Gastrocnemius medialis (tissue), 4 donors: ENCODE measurements around the gene PCBP1.

Experiments
- POLR2A ChIP-seq, 2 donors: fragments of 450-650 bp; IDR thresholded peaks; one replicate each; pipeline ENCODE4 v1.6.1; 2017; ENCODE audit warnings: antibody characterized with exemption in 2 of 2, mild to moderate bottlenecking in 2 of 2, moderate library complexity in 2 of 2
- TF ChIP-seq, protein P1 (sequence below), 5 experiments: fragments of 450-650 bp in 3 of 5; fragments of 200-600 bp in 2 of 5; sonication (generic) in 2 of 5; IDR thresholded peaks in 4 of 5; conservative IDR thresholded peaks in 1 of 5; 1 replicate in 4 of 5; 2 replicates in 1 of 5; pipeline ENCODE4 v1.5.1; 2016 to 2019; ENCODE audit warnings: antibody characterized with exemption in 5 of 5, mild to moderate bottlenecking in 3 of 5, moderate library complexity in 3 of 5

DNA sequence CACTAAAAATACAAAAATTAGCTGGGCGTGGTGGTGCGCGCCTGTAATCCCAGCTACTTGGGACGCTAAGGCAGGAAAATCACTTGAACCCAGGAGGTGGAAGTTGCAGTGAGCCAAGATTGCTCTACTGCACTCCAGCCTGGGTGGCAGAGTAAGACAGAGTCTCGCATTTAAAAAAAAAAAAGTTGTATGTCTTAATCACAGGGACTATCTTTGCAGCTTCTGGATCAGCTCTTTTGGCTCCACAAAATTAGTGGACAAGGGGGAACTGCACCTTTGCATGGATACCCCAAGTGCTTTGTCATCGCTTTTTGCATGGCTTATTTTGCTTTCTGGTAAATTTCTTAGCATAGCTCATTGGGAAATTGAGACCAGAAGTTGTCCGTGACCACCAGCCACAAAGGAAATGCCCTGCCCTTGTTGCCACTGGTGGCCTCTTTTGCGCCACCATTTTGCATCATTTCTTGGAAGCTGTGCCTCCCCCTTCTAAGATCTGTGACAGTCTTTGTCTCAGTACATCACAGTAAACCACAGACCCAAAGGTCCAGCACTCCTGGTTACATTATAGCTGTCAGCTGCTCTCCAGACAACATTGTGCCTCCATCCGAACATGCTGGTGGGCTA is 43.9 kb upstream of the PCBP1 start:
- TF ChIP-seq POLR2A (IDR thresholded peaks at IDR 0.05), result no peak
- TF ChIP-seq, protein P1, sequence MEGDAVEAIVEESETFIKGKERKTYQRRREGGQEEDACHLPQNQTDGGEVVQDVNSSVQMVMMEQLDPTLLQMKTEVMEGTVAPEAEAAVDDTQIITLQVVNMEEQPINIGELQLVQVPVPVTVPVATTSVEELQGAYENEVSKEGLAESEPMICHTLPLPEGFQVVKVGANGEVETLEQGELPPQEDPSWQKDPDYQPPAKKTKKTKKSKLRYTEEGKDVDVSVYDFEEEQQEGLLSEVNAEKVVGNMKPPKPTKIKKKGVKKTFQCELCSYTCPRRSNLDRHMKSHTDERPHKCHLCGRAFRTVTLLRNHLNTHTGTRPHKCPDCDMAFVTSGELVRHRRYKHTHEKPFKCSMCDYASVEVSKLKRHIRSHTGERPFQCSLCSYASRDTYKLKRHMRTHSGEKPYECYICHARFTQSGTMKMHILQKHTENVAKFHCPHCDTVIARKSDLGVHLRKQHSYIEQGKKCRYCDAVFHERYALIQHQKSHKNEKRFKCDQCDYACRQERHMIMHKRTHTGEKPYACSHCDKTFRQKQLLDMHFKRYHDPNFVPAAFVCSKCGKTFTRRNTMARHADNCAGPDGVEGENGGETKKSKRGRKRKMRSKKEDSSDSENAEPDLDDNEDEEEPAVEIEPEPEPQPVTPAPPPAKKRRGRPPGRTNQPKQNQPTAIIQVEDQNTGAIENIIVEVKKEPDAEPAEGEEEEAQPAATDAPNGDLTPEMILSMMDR (IDR thresholded peaks at IDR 0.05 in 4 of 5, conservative IDR thresholded peaks at IDR 0.05 in 1 of 5), result no peak
